NT2/D1 (cell line): ENCODE results near the gene PTPRT.

ENCODE experiments used
- SUZ12 ChIP-seq: IDR thresholded peaks from 2 replicates; pipeline ENCODE4 v1.6.1; 2011; ENCODE audit not compliant: insufficient read length, insufficient read depth; ENCODE audit errors: extremely low read depth
- YY1 ChIP-seq: IDR thresholded peaks from 2 replicates; pipeline ENCODE4 v1.6.1; 2011; ENCODE audit not compliant: insufficient read length, insufficient read depth
- ZNF274 ChIP-seq: IDR thresholded peaks from 2 replicates; pipeline ENCODE4 v1.6.1; 2011; ENCODE audit warnings: mild to moderate bottlenecking, low read depth, low read length

DNA sequence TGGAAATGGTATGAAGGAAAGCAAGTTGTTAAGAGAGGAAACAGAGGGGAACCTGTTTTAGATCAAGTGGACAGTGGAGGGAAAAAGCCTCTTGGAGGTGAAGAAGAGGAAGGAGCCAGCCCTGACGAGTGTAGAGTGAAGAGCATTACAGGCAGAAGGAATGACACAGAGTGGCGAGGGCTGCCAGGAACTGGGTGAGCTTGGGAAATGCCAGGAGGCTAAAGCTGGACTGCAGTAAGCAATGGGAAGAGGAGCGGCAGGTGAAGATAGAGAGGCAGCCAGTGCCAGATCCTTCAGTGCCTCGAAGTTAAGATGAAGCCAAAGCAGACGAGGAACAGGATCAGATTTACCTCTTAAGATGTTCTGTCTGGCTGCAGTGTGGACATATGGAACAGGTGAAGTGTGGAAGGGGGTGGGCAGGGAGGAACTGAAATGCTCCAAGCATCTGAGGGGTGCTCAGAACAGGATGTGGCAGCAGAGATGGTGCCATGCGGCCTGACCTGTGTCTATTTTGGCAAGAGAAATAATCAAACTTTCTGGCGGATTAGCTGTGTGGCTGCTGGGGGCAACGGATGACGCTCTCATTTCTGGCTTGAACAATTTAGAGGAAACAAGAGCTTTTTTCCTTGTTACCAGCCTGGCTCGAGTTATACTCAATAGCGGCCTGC lies 748.4 kb downstream of the PTPRT start:
- no peak for TF ChIP-seq ZNF274
- TF ChIP-seq YY1: no peak
- TF ChIP-seq SUZ12: no peak
